Measurements from ENCODE around the gene C11orf97.

DNA sequence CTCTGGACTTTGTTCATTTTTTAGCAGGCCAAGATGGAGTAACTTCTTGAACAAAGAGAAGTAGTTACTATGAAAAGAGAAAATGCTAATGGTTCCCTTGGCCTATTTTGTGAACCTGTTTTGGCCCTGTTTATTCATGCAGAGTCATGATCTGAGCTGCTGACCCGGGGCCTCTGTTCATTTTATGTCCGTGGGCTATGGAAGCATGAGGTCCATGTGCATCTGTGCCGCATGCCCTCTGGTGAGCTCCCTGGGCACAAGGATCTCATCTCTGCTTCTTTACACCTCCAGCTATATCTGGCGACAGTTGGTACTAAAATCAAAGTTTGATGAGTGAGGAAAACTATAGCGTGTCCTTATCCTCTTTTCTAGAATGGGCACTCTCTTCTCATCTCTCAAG, 55.9 kb downstream of the C11orf97 start:
- TF ChIP-seq, protein P1, sequence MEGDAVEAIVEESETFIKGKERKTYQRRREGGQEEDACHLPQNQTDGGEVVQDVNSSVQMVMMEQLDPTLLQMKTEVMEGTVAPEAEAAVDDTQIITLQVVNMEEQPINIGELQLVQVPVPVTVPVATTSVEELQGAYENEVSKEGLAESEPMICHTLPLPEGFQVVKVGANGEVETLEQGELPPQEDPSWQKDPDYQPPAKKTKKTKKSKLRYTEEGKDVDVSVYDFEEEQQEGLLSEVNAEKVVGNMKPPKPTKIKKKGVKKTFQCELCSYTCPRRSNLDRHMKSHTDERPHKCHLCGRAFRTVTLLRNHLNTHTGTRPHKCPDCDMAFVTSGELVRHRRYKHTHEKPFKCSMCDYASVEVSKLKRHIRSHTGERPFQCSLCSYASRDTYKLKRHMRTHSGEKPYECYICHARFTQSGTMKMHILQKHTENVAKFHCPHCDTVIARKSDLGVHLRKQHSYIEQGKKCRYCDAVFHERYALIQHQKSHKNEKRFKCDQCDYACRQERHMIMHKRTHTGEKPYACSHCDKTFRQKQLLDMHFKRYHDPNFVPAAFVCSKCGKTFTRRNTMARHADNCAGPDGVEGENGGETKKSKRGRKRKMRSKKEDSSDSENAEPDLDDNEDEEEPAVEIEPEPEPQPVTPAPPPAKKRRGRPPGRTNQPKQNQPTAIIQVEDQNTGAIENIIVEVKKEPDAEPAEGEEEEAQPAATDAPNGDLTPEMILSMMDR (IDR thresholded peaks at IDR 0.05; ENCODE audit: poor library complexity), result no peak
- TF ChIP-seq EZH2phosphoT487 (IDR thresholded peaks at IDR 0.05; ENCODE audit: low read depth, severe bottlenecking, unreplicated experiment) (no peak), EZH2 (IDR thresholded peaks at IDR 0.05; ENCODE audit: borderline replicate concordance) (no peak)
